Tibial artery (tissue), 4 donors: ENCODE measurements around the gene MAGI2.

Experiments used
- DNase-seq, 2 donors: peaks; one replicate each; pipeline ENCODE4 v3.0.0-alpha.2; 2019
- H3K27ac ChIP-seq, 2 donors: fragments of 200-600 bp; sonication (generic) in 1 of 2; 1 replicate in 1 of 2; 2 replicates in 1 of 2; pipeline ENCODE4 v1.5.1; 2018 to 2019; ENCODE audit warnings: mild to moderate bottlenecking in 1 of 2
- H3K27me3 ChIP-seq, 2 donors: fragments of 200-600 bp; sonication (generic) in 1 of 2; one replicate each; pipeline versions ENCODE4 v1.5.1 to v1.6.0; 2016 to 2019
- H3K36me3 ChIP-seq, 3 donors: fragments of 200-600 bp; sonication (generic) in 2 of 3; one replicate each; pipeline ENCODE4 v1.5.1; 2016 to 2019; ENCODE audit warnings: mild to moderate bottlenecking in 2 of 3
- H3K4me1 ChIP-seq, 4 donors: fragments of 200-600 bp; sonication (generic) in 2 of 4; 1 replicate in 3 of 4; 2 replicates in 1 of 4; pipeline ENCODE4 v1.5.1; 2016 to 2019
- H3K4me3 ChIP-seq, 2 donors: fragments of 200-600 bp; sonication (generic) in 1 of 2; 1 replicate in 1 of 2; 2 replicates in 1 of 2; pipeline ENCODE4 v1.5.1; 2018 to 2019; ENCODE audit warnings: mild to moderate bottlenecking in 2 of 2
- H3K9me3 ChIP-seq, 3 donors: fragments of 200-600 bp; sonication (generic) in 1 of 3; one replicate each; pipeline ENCODE4 v1.5.1; 2016 to 2019
- intact Hi-C: fragments of 100-400 bp; cut with DNase I; formaldehyde crosslinking; loops from one replicate; pipeline ENCODE4 v1.15.0; 2023; ENCODE audit warnings: low total_unique reads
- TF ChIP-seq, protein P1 (sequence below), 2 experiments: fragments of 200-600 bp in 1 of 2; fragments of 450-650 bp in 1 of 2; IDR thresholded peaks; one replicate each; pipeline ENCODE4 v1.5.1; 2017 to 2019; ENCODE audit warnings: antibody characterized with exemption in 2 of 2, mild to moderate bottlenecking in 1 of 2, moderate library complexity in 1 of 2

Gene MAGI2

DNA sequence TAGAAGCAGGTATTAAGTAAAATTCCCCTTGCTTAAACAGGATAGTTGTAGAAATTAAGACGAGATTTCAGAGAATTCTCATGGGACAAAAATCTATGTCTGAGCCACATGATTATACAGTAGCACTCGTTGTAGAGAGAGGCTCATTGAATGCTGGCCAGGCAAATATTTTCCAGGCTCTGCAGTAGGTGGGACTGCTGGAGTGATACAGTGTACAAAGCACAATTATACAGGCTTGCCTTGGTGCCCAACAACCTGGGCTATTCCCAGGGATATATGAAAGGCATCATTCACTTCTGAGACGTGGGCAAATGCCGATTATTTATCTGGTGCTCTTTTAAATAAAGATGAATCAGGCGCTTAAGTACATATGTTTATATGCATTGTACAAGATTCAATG, 1274.3 kb downstream of the MAGI2 start:
- Histone ChIP-seq H3K4me1 (peaks cover 0 to 40% (median 14%) of the 10 kb centered on the region in 4 donors), H3K9me3 (no peaks in the 10 kb centered on the region), H3K4me3 (no peak overlapping the region), H3K27ac (no peak overlapping the region), H3K36me3 (no peaks in the 10 kb centered on the region), H3K27me3 (no peaks in the 10 kb centered on the region)
- TF ChIP-seq, protein P1, sequence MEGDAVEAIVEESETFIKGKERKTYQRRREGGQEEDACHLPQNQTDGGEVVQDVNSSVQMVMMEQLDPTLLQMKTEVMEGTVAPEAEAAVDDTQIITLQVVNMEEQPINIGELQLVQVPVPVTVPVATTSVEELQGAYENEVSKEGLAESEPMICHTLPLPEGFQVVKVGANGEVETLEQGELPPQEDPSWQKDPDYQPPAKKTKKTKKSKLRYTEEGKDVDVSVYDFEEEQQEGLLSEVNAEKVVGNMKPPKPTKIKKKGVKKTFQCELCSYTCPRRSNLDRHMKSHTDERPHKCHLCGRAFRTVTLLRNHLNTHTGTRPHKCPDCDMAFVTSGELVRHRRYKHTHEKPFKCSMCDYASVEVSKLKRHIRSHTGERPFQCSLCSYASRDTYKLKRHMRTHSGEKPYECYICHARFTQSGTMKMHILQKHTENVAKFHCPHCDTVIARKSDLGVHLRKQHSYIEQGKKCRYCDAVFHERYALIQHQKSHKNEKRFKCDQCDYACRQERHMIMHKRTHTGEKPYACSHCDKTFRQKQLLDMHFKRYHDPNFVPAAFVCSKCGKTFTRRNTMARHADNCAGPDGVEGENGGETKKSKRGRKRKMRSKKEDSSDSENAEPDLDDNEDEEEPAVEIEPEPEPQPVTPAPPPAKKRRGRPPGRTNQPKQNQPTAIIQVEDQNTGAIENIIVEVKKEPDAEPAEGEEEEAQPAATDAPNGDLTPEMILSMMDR (IDR thresholded peaks at IDR 0.05), result no peak
- intact Hi-C loops, result no loop called here
- DNase-seq, result no peak

DNA sequence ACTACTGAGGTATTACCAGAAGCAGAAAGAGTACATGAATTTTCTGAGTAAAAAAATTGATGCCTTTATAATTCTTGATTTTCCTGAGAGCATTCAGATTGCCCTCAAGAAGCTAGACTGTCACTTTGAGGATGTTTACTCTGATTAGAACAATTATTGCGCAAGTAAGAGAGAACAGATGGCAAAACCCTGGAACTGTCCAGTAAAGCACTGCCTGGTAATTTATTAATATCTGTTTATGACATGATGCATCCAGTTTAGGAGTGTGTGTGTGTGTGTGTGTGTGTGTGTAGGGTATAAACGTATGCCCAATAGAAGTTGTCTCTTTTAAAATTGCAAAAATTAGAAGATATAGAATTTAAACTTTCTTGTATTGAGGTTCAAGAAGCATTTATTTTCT, 1275.1 kb downstream of the MAGI2 start:
- H3K36me3 ChIP-seq, result no peaks in the 10 kb centered on the region
- H3K27me3 ChIP-seq, result no peaks in the 10 kb centered on the region
- no peak for DNase-seq
- peaks cover 0 to 49% (median 18%) of the 10 kb centered on the region in 4 donors for H3K4me1 ChIP-seq
- intact Hi-C loops, result no loop called here
- TF ChIP-seq, protein P1 (IDR thresholded peaks at IDR 0.05), result no peak
- H3K9me3 ChIP-seq, result no peaks in the 10 kb centered on the region
- H3K27ac ChIP-seq, result no peak overlapping the region
- no peak overlapping the region for H3K4me3 ChIP-seq

DNA sequence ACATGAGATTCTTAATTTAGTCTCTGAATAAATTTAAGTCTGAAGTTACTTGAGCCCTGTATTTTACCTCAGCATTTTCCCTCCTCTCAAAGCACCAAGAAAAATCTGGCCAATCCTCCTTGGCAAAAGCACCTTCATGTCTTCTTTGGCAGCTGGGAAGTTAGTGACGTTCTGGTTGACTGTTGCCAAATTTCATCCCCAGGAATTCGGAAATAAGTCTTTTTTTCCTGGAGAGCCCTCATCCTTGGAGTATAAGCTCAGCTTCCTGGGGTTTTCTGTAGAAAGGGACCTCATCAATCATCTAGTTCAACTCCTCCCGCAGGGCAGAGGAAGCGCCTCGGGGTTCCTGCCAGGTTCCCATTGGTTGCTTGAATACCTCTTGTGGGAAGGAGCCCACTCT, 1277.3 kb downstream of the MAGI2 start:
- intact Hi-C loops, result no loop called here
- Histone ChIP-seq H3K9me3 (no peaks in the 10 kb centered on the region), H3K27ac (peak overlapping the region; percentile 69 to 74), H3K36me3 (no peaks in the 10 kb centered on the region), H3K4me3 (peak overlapping the region in 1 of 2 donors; percentile 0), H3K27me3 (no peaks in the 10 kb centered on the region), H3K4me1 (peaks cover 0 to 61% (median 23%) of the 10 kb centered on the region in 4 donors)
- TF ChIP-seq, protein P1 (IDR thresholded peaks at IDR 0.05), result no peak
- DNase-seq, result no peak

DNA sequence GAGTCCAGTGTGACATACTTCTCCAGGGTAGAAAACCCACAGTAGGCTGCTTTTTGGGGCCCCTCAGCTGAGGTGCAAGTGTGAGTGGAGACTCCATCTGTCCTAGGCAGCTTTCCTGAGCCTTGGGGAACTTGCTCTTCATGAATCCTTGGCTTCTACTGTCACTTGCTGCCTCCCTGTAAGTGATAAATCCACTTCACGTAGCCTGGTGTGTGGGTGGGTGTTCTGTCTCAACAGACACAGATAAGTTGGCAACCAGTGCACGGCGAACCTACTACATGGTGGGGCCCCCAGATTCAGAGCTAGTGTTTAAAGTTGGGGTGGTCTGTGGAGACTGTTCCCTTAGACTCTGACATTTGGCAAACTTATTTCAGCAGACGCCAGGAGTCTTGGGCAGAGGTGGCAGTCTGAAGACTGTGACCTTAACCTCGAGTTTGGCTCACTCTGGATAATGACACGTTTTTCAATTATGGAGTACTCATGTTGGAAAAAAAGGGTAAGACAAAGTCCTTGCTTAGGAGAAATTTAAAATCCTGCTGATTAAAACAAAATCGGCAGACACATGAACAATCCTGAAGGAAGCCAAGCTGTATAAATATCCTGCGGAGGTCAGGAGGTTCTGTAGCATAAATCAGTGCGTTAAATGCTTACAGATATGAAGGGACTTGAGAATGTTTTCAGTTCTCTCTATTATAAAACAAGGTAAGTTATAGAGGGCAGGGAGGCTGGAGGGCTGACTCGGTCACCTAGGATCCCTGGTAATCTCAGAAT, 1278.0 kb downstream of the MAGI2 start:
- TF ChIP-seq, protein P1 (IDR thresholded peaks at IDR 0.05), result no peak
- Histone ChIP-seq H3K9me3 (no peaks in the 10 kb centered on the region), H3K36me3 (no peaks in the 10 kb centered on the region), H3K4me3 (peak overlapping the region in 1 of 2 donors; percentile 0), H3K27me3 (no peaks in the 10 kb centered on the region), H3K27ac (peak overlapping the region; percentile 69 to 74), H3K4me1 (peaks cover 0 to 61% (median 23%) of the 10 kb centered on the region in 4 donors)
- DNase-seq, result no peak
- intact Hi-C loops, result no loop called here

DNA sequence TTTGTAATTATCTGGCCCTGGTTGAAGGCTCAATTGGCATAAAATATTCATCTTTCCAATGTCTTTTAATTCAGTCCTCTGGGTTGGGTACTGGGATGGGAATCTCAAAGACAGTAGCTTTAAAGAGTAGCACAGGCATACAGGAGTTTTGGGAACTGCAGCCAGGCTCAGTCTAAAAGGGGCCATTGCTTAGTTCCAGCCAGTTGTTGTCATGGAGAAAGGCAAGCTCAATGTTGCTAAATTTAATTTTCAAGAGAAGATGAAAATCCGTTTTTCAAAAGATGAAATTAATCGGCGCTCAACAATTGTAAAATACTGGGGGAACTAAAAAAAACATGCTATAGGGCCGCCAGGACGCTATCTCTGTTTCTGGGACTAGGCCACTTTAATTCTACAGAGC, 1279.8 kb downstream of the MAGI2 start:
- TF ChIP-seq, protein P1 (IDR thresholded peaks at IDR 0.05), result no peak
- peak overlapping the region; percentile 41 to 46 for H3K27ac ChIP-seq
- H3K4me3 ChIP-seq, result no peak overlapping the region
- no peak for DNase-seq
- H3K9me3 ChIP-seq, result no peaks in the 10 kb centered on the region
- intact Hi-C loops, result no loop called here
- H3K4me1 ChIP-seq, result peaks cover 0 to 63% (median 23%) of the 10 kb centered on the region in 4 donors
- no peaks in the 10 kb centered on the region for H3K27me3 ChIP-seq
- H3K36me3 ChIP-seq, result no peaks in the 10 kb centered on the region
